Measurements from ENCODE around the gene CAPZB. TPM values are rescaled to one million over a fixed set of nuclear protein-coding genes. Genes with fewer than 3 reads are reported as not detected.

The CAPZB gene
- total RNA-seq, 1 experiment from 2014 or later, result 198 TPM

DNA sequence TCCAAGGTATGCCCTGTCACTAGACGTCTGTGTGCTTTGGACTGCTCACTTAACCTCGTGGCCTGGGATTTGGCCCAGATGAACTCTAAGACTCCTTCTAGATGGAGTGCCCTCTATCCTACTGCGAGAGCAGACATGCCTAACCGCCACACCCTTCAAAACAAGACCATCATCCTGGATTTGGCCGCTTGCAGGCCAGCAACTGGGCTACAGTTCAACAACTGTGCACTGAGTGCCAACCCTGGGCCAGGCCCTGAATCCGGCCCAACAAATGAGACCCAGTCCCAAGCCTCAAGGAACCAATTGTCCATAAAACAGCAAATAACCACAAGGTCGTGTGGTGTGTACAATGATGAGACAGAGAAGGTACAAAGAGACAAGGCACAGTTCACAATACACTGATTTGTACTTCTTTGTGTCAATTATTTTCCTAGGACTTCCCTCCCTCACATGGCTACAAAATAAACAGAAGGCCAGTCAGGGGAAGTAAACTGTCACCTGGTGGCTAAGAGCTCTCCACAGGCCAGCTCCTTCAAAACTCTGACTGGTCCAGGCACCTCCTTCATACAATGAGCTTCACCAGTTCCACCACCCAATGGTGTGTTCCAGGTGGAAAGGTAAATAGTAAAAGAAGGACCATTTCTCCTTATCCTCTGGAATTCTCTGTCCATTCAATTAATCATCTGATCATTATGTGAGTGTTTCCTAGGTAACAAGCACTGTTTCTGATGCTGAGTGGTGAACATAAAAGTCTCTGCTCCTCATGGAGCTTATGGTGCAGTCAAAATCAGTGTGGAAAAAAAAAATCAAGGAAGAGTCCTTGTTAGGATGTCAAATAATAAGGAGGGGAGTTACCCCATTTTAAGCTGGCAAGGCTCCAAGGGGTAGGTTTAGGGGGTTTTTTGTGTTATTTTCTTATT is 60.4 kb downstream of the CAPZB start:
- Mint-ChIP-seq H3K27ac (ENCODE audit: unreplicated experiment) (no peak overlapping the region), H3K27me3 (ENCODE audit: unreplicated experiment) (no peaks in the 10 kb centered on the region), H3K4me1 (ENCODE audit: low read depth, unreplicated experiment) (peaks cover 31% of the 10 kb centered on the region), H3K9me3 (ENCODE audit: low read depth, unreplicated experiment) (no peaks in the 10 kb centered on the region), H3K4me3 (ENCODE audit: low read depth, unreplicated experiment) (no peak overlapping the region), H3K36me3 (ENCODE audit: insufficient read depth, unreplicated experiment) (peaks cover 10% of the 10 kb centered on the region)
- DNase-seq, result no peak
- intact Hi-C loops (cut with micrococcal nuclease; ENCODE audit: unreplicated experiment), result no loop called here
- CTCF ChIA-PET, result no interaction called here
- no TSS peak for BruUV-seq (replicated peaks)
- no peak for TF ChIP-seq CTCF (IDR thresholded peaks at IDR 0.05; ENCODE audit: unreplicated experiment)

DNA sequence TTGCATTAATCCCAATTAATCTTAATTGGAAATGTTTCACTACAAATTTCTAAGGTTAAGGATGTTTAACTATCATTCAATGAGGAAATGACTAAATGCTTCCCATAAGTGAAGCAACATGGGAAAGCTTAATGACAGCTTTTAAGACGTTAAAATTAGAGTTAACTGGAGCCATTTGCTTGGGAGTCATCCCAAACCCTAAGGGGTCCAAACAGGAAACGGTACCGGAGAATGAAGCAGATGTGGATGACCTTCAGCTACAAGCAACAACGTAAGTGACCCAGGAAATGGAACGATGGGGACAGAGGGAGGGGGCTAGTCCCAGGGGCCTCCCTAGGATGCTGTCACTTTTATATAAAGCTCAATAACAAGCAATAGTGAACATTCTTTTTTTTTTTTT is 62.2 kb downstream of the CAPZB start:
- H3K9me3 Mint-ChIP-seq (ENCODE audit: low read depth, unreplicated experiment), result no peaks in the 10 kb centered on the region
- H3K4me1 Mint-ChIP-seq (ENCODE audit: low read depth, unreplicated experiment), result peaks cover 23% of the 10 kb centered on the region
- no peak overlapping the region for H3K27ac Mint-ChIP-seq (ENCODE audit: unreplicated experiment)
- no TSS peak for BruUV-seq (replicated peaks)
- no peak for TF ChIP-seq CTCF (IDR thresholded peaks at IDR 0.05; ENCODE audit: unreplicated experiment)
- DNase-seq, result no peak
- peaks cover 16% of the 10 kb centered on the region for H3K36me3 Mint-ChIP-seq (ENCODE audit: insufficient read depth, unreplicated experiment)
- CTCF ChIA-PET, result no interaction called here
- no peaks in the 10 kb centered on the region for H3K27me3 Mint-ChIP-seq (ENCODE audit: unreplicated experiment)
- H3K4me3 Mint-ChIP-seq (ENCODE audit: low read depth, unreplicated experiment), result no peak overlapping the region
- intact Hi-C loops (cut with micrococcal nuclease; ENCODE audit: unreplicated experiment), result no loop called here

GRCh38 chr1:19421365-19421764 is 64.0 kb downstream of the CAPZB start:
- Mint-ChIP-seq H3K36me3 (ENCODE audit: insufficient read depth, unreplicated experiment) (peaks cover 19% of the 10 kb centered on the region), H3K27me3 (ENCODE audit: unreplicated experiment) (no peaks in the 10 kb centered on the region), H3K9me3 (ENCODE audit: low read depth, unreplicated experiment) (no peaks in the 10 kb centered on the region), H3K4me1 (ENCODE audit: low read depth, unreplicated experiment) (peaks cover 16% of the 10 kb centered on the region), H3K27ac (ENCODE audit: unreplicated experiment) (no peak overlapping the region), H3K4me3 (ENCODE audit: low read depth, unreplicated experiment) (no peak overlapping the region)
- no peak for TF ChIP-seq CTCF (IDR thresholded peaks at IDR 0.05; ENCODE audit: unreplicated experiment)
- DNase-seq, result no peak
- intact Hi-C loops (cut with micrococcal nuclease; ENCODE audit: unreplicated experiment), result no loop called here
- BruUV-seq (replicated peaks), result no TSS peak
- CTCF ChIA-PET, result no interaction called here

DNA sequence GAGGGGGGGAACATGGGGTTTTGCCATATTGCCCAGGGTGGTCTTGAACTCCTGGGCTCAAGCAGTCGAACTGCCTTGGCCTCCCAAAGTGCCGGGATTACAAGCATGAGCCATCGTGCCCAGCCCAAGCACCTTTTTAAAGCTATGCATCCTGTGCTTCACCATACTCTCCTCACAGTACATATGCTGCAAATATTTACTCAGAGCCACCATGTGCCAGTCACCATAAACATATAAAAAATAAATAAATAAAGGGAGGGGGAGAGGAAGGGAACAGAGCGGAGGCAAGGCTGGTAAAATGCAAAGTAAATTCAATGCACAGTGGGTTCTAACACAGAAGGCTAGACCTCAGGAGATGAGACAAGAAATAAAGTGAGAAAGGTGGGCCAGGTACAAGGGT is 64.7 kb downstream of the CAPZB start:
- peaks cover 9% of the 10 kb centered on the region for H3K4me1 Mint-ChIP-seq (ENCODE audit: low read depth, unreplicated experiment)
- BruUV-seq (replicated peaks), result no TSS peak
- CTCF ChIA-PET, result no interaction called here
- H3K27ac Mint-ChIP-seq (ENCODE audit: unreplicated experiment), result no peak overlapping the region
- intact Hi-C loops (cut with micrococcal nuclease; ENCODE audit: unreplicated experiment), result no loop called here
- no peaks in the 10 kb centered on the region for H3K27me3 Mint-ChIP-seq (ENCODE audit: unreplicated experiment)
- no peak for TF ChIP-seq CTCF (IDR thresholded peaks at IDR 0.05; ENCODE audit: unreplicated experiment)
- no peak overlapping the region for H3K4me3 Mint-ChIP-seq (ENCODE audit: low read depth, unreplicated experiment)
- H3K9me3 Mint-ChIP-seq (ENCODE audit: low read depth, unreplicated experiment), result no peaks in the 10 kb centered on the region
- no peak for DNase-seq
- H3K36me3 Mint-ChIP-seq (ENCODE audit: insufficient read depth, unreplicated experiment), result peaks cover 19% of the 10 kb centered on the region
